HEK293T (cell line): Measurements from ENCODE around the gene DOCK3.

ENCODE experiments used
- ARNT ChIP-seq: fragments of 450-650 bp; IDR thresholded peaks from 2 replicates; pipeline ENCODE4 v1.6.1; 2017; ENCODE audit warnings: mild to moderate bottlenecking
- FOXK2 ChIP-seq: fragments of 450-650 bp; IDR thresholded peaks from 2 replicates; pipeline ENCODE4 v1.6.1; 2016; ENCODE audit warnings: mild to moderate bottlenecking
- FOXM1 ChIP-seq: fragments of 450-650 bp; IDR thresholded peaks from 2 replicates; pipeline ENCODE4 v1.6.1; 2017; ENCODE audit warnings: mild to moderate bottlenecking, borderline replicate concordance
- LEF1 ChIP-seq: fragments of 450-650 bp; IDR thresholded peaks from 2 replicates; pipeline ENCODE4 v1.6.1; 2017; ENCODE audit warnings: mild to moderate bottlenecking, borderline replicate concordance
- SP1 ChIP-seq: fragments of 450-650 bp; IDR thresholded peaks from 2 replicates; pipeline ENCODE4 v1.6.1; 2017
- SUZ12 ChIP-seq: fragments of 450-650 bp; IDR thresholded peaks from 2 replicates; pipeline ENCODE4 v1.6.1; 2016; ENCODE audit warnings: mild to moderate bottlenecking
- TF ChIP-seq, protein P1 (sequence below): fragments of 450-650 bp; IDR thresholded peaks from 2 replicates; pipeline ENCODE4 v1.6.1; 2016

DNA sequence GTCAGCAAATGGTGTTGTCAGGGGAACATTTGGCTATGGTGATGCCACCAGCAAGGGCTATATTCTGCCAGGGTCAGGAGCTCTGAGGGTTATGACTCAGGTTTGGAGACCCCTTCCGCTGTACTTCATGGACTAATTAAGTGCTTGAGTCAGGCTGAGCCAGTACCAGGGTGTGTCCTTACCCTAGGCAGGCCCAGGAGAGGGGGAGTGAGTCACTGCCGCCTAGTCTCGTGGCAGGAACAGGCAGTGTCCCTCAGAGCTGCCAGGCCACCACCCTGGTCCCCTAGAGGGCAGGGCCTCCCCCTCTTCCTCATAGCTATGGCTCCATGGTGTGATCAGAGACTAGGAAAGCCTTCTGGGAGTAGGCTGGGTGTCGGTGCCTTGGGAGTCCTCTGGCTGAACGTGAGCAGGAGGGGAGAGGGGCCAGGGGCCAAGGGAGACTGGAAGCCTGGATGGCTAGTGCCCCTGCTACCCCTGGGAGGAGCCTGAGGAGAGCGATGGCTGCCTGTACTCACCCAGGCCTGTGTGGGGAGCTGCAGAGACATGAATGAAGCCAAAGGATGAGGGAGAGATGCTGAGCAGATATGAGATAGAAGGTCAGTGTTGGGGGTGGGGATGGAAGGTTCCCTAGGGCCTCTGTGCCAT, 47.2 kb upstream of the DOCK3 start:
- TF ChIP-seq ARNT (no peak), SP1 (no peak), FOXM1 (no peak), FOXK2 (no peak), LEF1 (no peak), SUZ12 (no peak)
- TF ChIP-seq, protein P1, sequence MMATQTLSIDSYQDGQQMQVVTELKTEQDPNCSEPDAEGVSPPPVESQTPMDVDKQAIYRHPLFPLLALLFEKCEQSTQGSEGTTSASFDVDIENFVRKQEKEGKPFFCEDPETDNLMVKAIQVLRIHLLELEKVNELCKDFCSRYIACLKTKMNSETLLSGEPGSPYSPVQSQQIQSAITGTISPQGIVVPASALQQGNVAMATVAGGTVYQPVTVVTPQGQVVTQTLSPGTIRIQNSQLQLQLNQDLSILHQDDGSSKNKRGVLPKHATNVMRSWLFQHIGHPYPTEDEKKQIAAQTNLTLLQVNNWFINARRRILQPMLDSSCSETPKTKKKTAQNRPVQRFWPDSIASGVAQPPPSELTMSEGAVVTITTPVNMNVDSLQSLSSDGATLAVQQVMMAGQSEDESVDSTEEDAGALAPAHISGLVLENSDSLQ: no peak
